ENCODE measurements around the gene CNEP1R1. TPM values are rescaled to one million over a fixed set of nuclear protein-coding genes. Genes with fewer than 3 reads are reported as not detected.

Gene CNEP1R1
- total RNA-seq, 1 experiment from 2014 or later = 14.6 TPM

GRCh38 chr16:50002190-50002589 is 22.8 kb upstream of the CNEP1R1 start:
- no peak overlapping the region for H3K27ac ChIP-seq (ENCODE audit: low read depth, low read length)
- no peak overlapping the region for H2AFZ ChIP-seq (ENCODE audit: low read depth, low read length, poor library complexity, severe bottlenecking)
- CTCF ChIA-PET = no interaction called here
- H3K4me1 ChIP-seq (ENCODE audit: control insufficient read depth in 1 of 2, insufficient read depth in 2 of 2, low read length in 2 of 2) = no peaks in the 10 kb centered on the region
- no TSS peak for BruUV-seq (replicated peaks)
- no peaks in the 10 kb centered on the region for H3K36me3 ChIP-seq (ENCODE audit: control insufficient read depth in 1 of 2, insufficient read depth in 2 of 2, low read length in 2 of 2)
- no peaks in the 10 kb centered on the region for H4K20me1 ChIP-seq (ENCODE audit: insufficient read depth)
- no peak overlapping the region for H3K4me3 ChIP-seq (replicated peaks in 1 of 2; ENCODE audit: low read depth in 1 of 2, low read length in 2 of 2)
- no peak for DNase-seq (ENCODE audit: low read depth, low spot score)
- H3K9me2 ChIP-seq (ENCODE audit: insufficient read depth) = no peaks in the 10 kb centered on the region
- POLR2A ChIA-PET = no interaction called here
- no peak overlapping the region for H3K9ac ChIP-seq (ENCODE audit: low read length)
- no peaks in the 10 kb centered on the region; the same call in 1 of the 2 replicates for H3K27me3 ChIP-seq (ENCODE audit: insufficient read depth, low read length)
- no peak for ATAC-seq
- no peaks in the 10 kb centered on the region for H3K79me2 ChIP-seq (ENCODE audit: insufficient read depth, low read length)
- RAD21 ChIA-PET (ENCODE audit: low non-redundant PET in 1 of 2, low total read pairs in 2 of 2, uncharacterized antibody in 2 of 2, unreplicated experiment in 2 of 2) = no interaction called here
- TF ChIP-seq CEBPB (IDR thresholded peaks at IDR 0.05; ENCODE audit: low read depth) (no peak), TCF7L2 (IDR thresholded peaks at IDR 0.05; ENCODE audit: borderline replicate concordance, extremely low read depth, insufficient read depth, insufficient read length) (no peak), POLR2AphosphoS5 (IDR thresholded peaks at IDR 0.05; ENCODE audit: low read depth, low read length) (no peak), EZH2 (IDR thresholded peaks at IDR 0.05) (no peak), SP1 (IDR thresholded peaks at IDR 0.05; ENCODE audit: low read depth) (no peak), ATF3 (IDR thresholded peaks at IDR 0.05) (no peak), CTCF (IDR thresholded peaks at IDR 0.05 in 2 of 3, conservative IDR thresholded peaks at IDR 0.05 in 1 of 3; ENCODE audit: borderline replicate concordance in 1 of 3, insufficient read depth in 1 of 3, low read depth in 2 of 3, low read length in 2 of 3) (no peak), POLR2A (IDR thresholded peaks at IDR 0.05; ENCODE audit: borderline replicate concordance, extremely low read depth, insufficient read depth, insufficient read length) (no peak), MAX (IDR thresholded peaks at IDR 0.05) (no peak), EZH2phosphoT487 (IDR thresholded peaks at IDR 0.05; ENCODE audit: borderline replicate concordance) (no peak), ZBTB33 (IDR thresholded peaks at IDR 0.05; ENCODE audit: extremely low read depth, insufficient replicate concordance, low read length) (no peak), ZFX (IDR thresholded peaks at IDR 0.05) (no peak), JUND (IDR thresholded peaks at IDR 0.05) (no peak), REST (IDR thresholded peaks at IDR 0.05; ENCODE audit: low read depth) (no peak), ELF1 (IDR thresholded peaks at IDR 0.05; ENCODE audit: borderline replicate concordance, low read depth) (no peak), FOSL1 (IDR thresholded peaks at IDR 0.05; ENCODE audit: low read depth) (no peak)
- no peaks in the 10 kb centered on the region for H3K9me3 ChIP-seq (ENCODE audit: control insufficient read depth in 1 of 2, insufficient read depth in 1 of 2, low read depth in 1 of 2, low read length in 2 of 2)
- no peak overlapping the region for H3K4me2 ChIP-seq (ENCODE audit: low read length)
- intact Hi-C loops (cut with micrococcal nuclease) = no loop called here

All from HCT116 (cell line).